Lower leg skin (tissue), 4 donors: ENCODE measurements around the gene RNF39. TPM values are rescaled to one million over a fixed set of nuclear protein-coding genes. Genes with fewer than 3 reads are reported as not detected.
"Not testable (repeated sequence)": the region's sequence is repeated elsewhere in the genome, so short reads cannot be mapped to it uniquely, and the experiment has no call there.

ENCODE experiments used
- DNase-seq, 2 donors: peaks; one replicate each; pipeline ENCODE4 v3.0.0-alpha.2; 2019; ENCODE audit warnings: low spot score in 2 of 2
- H3K4me3 ChIP-seq: fragments of 200-600 bp; sonication (generic); 2 replicates; pipeline ENCODE4 v1.5.1; 2017; ENCODE audit warnings: mild to moderate bottlenecking, low read depth; ENCODE audit not compliant: poor library complexity, severe bottlenecking
- CTCF ChIP-seq, 3 donors: fragments of 450-650 bp; IDR thresholded peaks; one replicate each; pipeline ENCODE4 v1.5.1; 2016; ENCODE audit warnings: antibody characterized with exemption in 3 of 3, mild to moderate bottlenecking in 3 of 3, moderate library complexity in 2 of 3
- POLR2A ChIP-seq, 2 donors: fragments of 450-650 bp; IDR thresholded peaks; one replicate each; pipeline ENCODE4 v1.6.1; 2016 to 2017; ENCODE audit warnings: antibody characterized with exemption in 2 of 2, mild to moderate bottlenecking in 1 of 2, moderate library complexity in 1 of 2
- WGBS, 2 donors: methylation state at CpG; one replicate each; pipeline ENCODE4 v1.1.5; 2018; 5-methylcytosine and 5-hydroxymethylcytosine counted together
- intact Hi-C: fragments of 100-400 bp; cut with DNase I; formaldehyde crosslinking; loops from one replicate; pipeline ENCODE4 v1.15.0; 2023; ENCODE audit warnings: low total_unique reads
- total RNA-seq, 4 donors: library from RNA; depleted of rRNA; stranded (reverse); fragments of >200 nt; gene quantifications; one replicate each; pipeline ENCODE4 v1.1.0, GENCODE V29; 2016

The RNF39 gene, protein sequence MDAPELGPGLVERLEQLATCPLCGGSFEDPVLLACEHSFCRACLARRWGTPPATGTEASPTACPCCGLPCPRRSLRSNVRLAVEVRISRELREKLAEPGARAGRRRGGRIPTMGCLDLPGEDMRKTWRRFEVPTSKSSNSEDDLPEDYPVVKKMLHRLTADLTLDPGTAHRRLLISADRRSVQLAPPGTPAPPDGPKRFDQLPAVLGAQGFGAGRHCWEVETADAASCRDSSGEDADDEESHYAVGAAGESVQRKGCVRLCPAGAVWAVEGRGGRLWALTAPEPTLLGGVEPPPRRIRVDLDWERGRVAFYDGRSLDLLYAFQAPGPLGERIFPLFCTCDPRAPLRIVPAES
- 100 to 1,000 TPM in 3 of 4 donors, 10 to 100 TPM in 1; 96.9 to 113 (median 108) TPM for total RNA-seq

- WGBS, 2 donors, result 2% methylated on average over 54 to 58 of the region's 64 CpGs
- intact Hi-C loops, result no loop called here
- DNase-seq, result no peak
- TF ChIP-seq CTCF (IDR thresholded peaks at IDR 0.05) (no peak), POLR2A (IDR thresholded peaks at IDR 0.05) (no peak)
- H3K4me3 ChIP-seq, result peak within 1 kb of the TSS; percentile 56
These were observed at the start of gene RNF39 for GRCh38 chr6:30075094-30075789. Gene RNF39, minus strand, starts transcription at chr6:30075769. Its CDS starts 184 bp downstream, at chr6:30075585.

- intact Hi-C loops, result no loop called here
- no peak for TF ChIP-seq CTCF (IDR thresholded peaks at IDR 0.05)
- TF ChIP-seq POLR2A (IDR thresholded peaks at IDR 0.05), result no peak
- no peak for DNase-seq
- 23 to 24% methylated on average over 2 of the region's 2 CpGs for WGBS, 2 donors
- no peak overlapping the region for H3K4me3 ChIP-seq
These were observed 46.9 kb upstream of the RNF39 start for GRCh38 chr6:30122515-30122914.

DNA sequence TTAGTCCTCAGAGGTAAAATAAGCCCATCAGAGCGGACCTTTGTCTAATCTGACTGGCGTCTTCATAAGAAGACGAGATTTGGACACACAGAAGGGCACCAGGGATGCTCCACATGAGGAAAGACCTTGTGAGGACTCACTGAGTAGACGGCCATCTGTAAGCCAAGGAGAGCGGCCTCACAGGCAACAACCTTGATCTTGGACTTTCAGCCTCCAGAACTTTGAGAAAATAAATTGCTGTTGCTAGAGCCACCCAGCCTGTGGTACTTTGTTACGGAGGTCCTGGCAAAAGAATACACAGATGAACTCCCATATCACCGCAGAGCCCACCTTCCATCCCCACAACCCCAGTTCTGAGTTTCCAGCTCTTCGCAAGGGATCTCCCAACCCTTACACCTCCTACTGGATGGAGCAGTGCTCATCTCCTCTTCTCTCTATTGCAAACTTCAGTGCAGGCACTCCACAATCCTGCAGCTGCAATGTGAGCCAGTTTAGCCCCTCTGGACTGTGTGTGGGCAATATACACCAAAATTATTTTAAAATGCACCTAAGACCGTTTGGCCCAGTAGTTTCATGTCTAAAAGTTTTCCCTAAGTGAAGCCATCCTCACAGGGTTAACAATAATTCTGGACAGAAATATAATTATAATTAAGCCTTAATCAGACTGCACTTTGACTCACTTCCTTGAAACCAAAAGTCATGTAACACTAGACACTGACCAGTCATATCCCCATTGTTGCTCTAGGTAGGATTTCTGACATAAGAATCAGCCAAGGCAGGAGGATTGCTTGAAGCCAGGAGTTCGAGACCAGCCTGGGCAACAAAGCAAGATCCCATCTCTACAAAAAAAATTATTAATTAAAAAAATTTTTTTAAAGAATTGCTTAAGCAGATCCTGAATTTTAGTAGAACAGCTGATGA, 46.1 kb upstream of the RNF39 start:
- H3K4me3 ChIP-seq, result no peak overlapping the region
- DNase-seq, result no peak
- no peak for TF ChIP-seq CTCF (IDR thresholded peaks at IDR 0.05)
- no peak for TF ChIP-seq POLR2A (IDR thresholded peaks at IDR 0.05)
- intact Hi-C loops, result no loop called here
- WGBS, 2 donors, result 76 to 86% methylated on average over 10 of the region's 10 CpGs

DNA sequence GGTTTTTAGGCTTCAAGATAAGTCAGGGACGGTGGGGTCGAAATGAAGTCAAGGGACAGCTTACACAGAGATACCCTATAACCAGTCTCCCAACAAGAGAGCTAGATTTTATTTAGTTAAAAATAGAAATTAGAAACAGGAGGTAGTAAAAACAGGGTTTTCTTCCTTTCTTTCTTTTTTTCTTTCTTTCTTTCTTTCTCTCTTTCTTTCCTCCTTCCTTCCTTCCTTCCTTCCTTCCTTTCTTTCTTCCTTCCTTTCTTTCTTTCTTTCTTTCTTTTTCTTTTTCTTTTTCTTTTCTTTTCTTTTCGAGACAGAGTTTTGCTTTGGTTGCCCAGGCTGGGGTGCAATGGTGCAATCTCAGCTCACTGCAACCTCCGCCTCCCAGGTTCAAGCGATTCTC, 43.1 kb upstream of the RNF39 start:
- DNase-seq, H3K4me3 ChIP-seq, intact Hi-C loops: not testable (repeated sequence)
- WGBS, 2 donors, result 85 to 91% methylated on average over 5 of the region's 5 CpGs

GRCh38 chr6:30116724-30117123, 41.2 kb upstream of the RNF39 start:
- WGBS, 2 donors, result 74 to 76% methylated on average over 6 of the region's 6 CpGs
- intact Hi-C loops, result no loop called here

More at GRCh38 chr6:30116724-30117123, 41.2 kb upstream of the RNF39 start:
- DNase-seq, result no peak
- no peak overlapping the region for H3K4me3 ChIP-seq
- TF ChIP-seq POLR2A (IDR thresholded peaks at IDR 0.05), result no peak
- no peak for TF ChIP-seq CTCF (IDR thresholded peaks at IDR 0.05)
